ENCODE measurements around the gene SFXN5.

GRCh38 chr2:72932805-72933204, 138.7 kb downstream of the SFXN5 start:
- TF ChIP-seq CTCF (IDR thresholded peaks at IDR 0.05) (no peak), POLR2A (IDR thresholded peaks at IDR 0.05) (no peak)

Data from right lobe of liver (tissue), 4 donors.